Esophagus squamous epithelium (tissue), 5 donors: ENCODE data around the gene PTPN14. TPM values are rescaled to one million over a fixed set of nuclear protein-coding genes. Genes with fewer than 3 reads are reported as not detected.

ENCODE experiments used
- DNase-seq: peaks from one replicate; lab custom pipeline; 2025; lab: John Stamatoyannopoulos, UW
- H3K27ac ChIP-seq, 4 donors: fragments of 200-600 bp; sonication (generic); one replicate each; pipeline ENCODE4 v1.5.1; 2016 to 2019; ENCODE audit warnings: mild to moderate bottlenecking in 1 of 4
- H3K27me3 ChIP-seq, 4 donors: fragments of 200-600 bp; sonication (generic); 1 replicate in 3 of 4; 2 replicates in 1 of 4; pipeline versions ENCODE4 v1.5.1 to v1.6.0; 2017 to 2021; ENCODE audit warnings: antibody characterized with exemption in 1 of 4
- H3K36me3 ChIP-seq, 3 donors: fragments of 200-600 bp; sonication (generic); one replicate each; pipeline ENCODE4 v1.5.1; 2016 to 2019
- H3K4me1 ChIP-seq, 3 donors: fragments of 200-600 bp; sonication (generic); one replicate each; pipeline ENCODE4 v1.5.1; 2017 to 2019
- H3K4me3 ChIP-seq, 4 donors: fragments of 200-600 bp; sonication (generic); 1 replicate in 3 of 4; 2 replicates in 1 of 4; pipeline ENCODE4 v1.5.1; 2016 to 2019; ENCODE audit warnings: mild to moderate bottlenecking in 2 of 4, moderate library complexity in 1 of 4
- H3K9me3 ChIP-seq, 3 donors: fragments of 200-600 bp; sonication (generic); one replicate each; pipeline ENCODE4 v1.5.1; 2016 to 2019
- CTCF ChIP-seq, 6 experiments: fragments of 450-650 bp in 4 of 6; fragments of 200-600 bp in 2 of 6; sonication (generic) in 2 of 6; IDR thresholded peaks; one replicate each; pipeline ENCODE4 v1.5.1; 2016 to 2019; ENCODE audit warnings: antibody characterized with exemption in 6 of 6, mild to moderate bottlenecking in 4 of 6, moderate library complexity in 4 of 6
- POLR2A ChIP-seq, 4 donors: fragments of 450-650 bp; IDR thresholded peaks; one replicate each; pipeline ENCODE4 v1.6.1; 2017; ENCODE audit warnings: antibody characterized with exemption in 4 of 4, mild to moderate bottlenecking in 4 of 4, moderate library complexity in 3 of 4
- WGBS, 2 donors: methylation state at CpG; one replicate each; pipeline ENCODE4 v1.1.5; 2018; 5-methylcytosine and 5-hydroxymethylcytosine counted together
- intact Hi-C: fragments of 100-400 bp; cut with DNase I; formaldehyde crosslinking; loops from one replicate; pipeline ENCODE4 v1.15.0; 2022
- total RNA-seq, 4 donors: library from RNA; depleted of rRNA; stranded (reverse); fragments of >200 nt; gene quantifications; one replicate each; pipeline ENCODE4 v1.1.0, GENCODE V29; 2016
- donor health status: DM: yes; HTN: yes; CAD: no.

PTPN14 gene
- total RNA-seq, 4 donors from 2014 or later: 14.4 to 28.8 (median 15.7) TPM

- 57 to 63% methylated on average over 11 of the region's 11 CpGs for WGBS, 2 donors
- Histone ChIP-seq H3K4me3 (no peak overlapping the region), H3K27ac (peak overlapping the region in 3 of 4 donors; percentile 34 to 50 (median 44)), H3K9me3 (no peaks in the 10 kb centered on the region), H3K36me3 (no peaks in the 10 kb centered on the region), H3K27me3 (no peaks in the 10 kb centered on the region), H3K4me1 (peaks cover 0 to 66% (median 9%) of the 10 kb centered on the region in 3 donors)
- DNase-seq: no peak
- intact Hi-C loops: no loop called here
- TF ChIP-seq POLR2A (IDR thresholded peaks at IDR 0.05) (no peak), CTCF (IDR thresholded peaks at IDR 0.05) (no peak)
Measured at GRCh38 chr1:214542275-214543199, 8.9 kb downstream of the PTPN14 start.

- Histone ChIP-seq H3K27ac (peak overlapping the region in 3 of 4 donors; percentile 34 to 49 (median 44)), H3K27me3 (no peaks in the 10 kb centered on the region), H3K4me3 (no peak overlapping the region), H3K4me1 (peaks cover 0 to 64% (median 9%) of the 10 kb centered on the region in 3 donors), H3K36me3 (no peaks in the 10 kb centered on the region), H3K9me3 (no peaks in the 10 kb centered on the region)
- 56 to 57% methylated on average over 2 of the region's 2 CpGs for WGBS, 2 donors
- TF ChIP-seq POLR2A (IDR thresholded peaks at IDR 0.05): no peak
- TF ChIP-seq CTCF (IDR thresholded peaks at IDR 0.05): no peak
- intact Hi-C loops: no loop called here
- DNase-seq: no peak
Measured at GRCh38 chr1:214541693-214542092, 9.7 kb downstream of the PTPN14 start.

GRCh38 chr1:214541206-214541605 lies 10.2 kb downstream of the PTPN14 start:
- Histone ChIP-seq H3K4me3 (no peak overlapping the region), H3K4me1 (peaks cover 0 to 60% (median 9%) of the 10 kb centered on the region in 3 donors), H3K36me3 (no peaks in the 10 kb centered on the region), H3K27me3 (no peaks in the 10 kb centered on the region), H3K9me3 (no peaks in the 10 kb centered on the region), H3K27ac (peak overlapping the region in 2 of 4 donors; percentile 44 to 49)
- intact Hi-C loops: no loop called here
- TF ChIP-seq CTCF (IDR thresholded peaks at IDR 0.05): no peak
- no peak for TF ChIP-seq POLR2A (IDR thresholded peaks at IDR 0.05)
- 81% methylated on average over 2 of the region's 2 CpGs for WGBS, 2 donors
- DNase-seq: no peak

- WGBS, 2 donors: 69 to 86% methylated on average over 5 of the region's 5 CpGs
- Histone ChIP-seq H3K27me3 (no peaks in the 10 kb centered on the region), H3K4me1 (peaks cover 0 to 57% (median 9%) of the 10 kb centered on the region in 3 donors), H3K4me3 (no peak overlapping the region), H3K9me3 (no peaks in the 10 kb centered on the region), H3K36me3 (no peaks in the 10 kb centered on the region), H3K27ac (peak overlapping the region in 3 of 4 donors; percentile 10 to 38 (median 24))
- no peak for DNase-seq
- no peak for TF ChIP-seq CTCF (IDR thresholded peaks at IDR 0.05)
- intact Hi-C loops: no loop called here
Measured at GRCh38 chr1:214540324-214540723, 11.1 kb downstream of the PTPN14 start.

- Histone ChIP-seq H3K9me3 (no peaks in the 10 kb centered on the region), H3K36me3 (no peaks in the 10 kb centered on the region), H3K27ac (peak overlapping the region in 3 of 4 donors; percentile 7 to 29 (median 15)), H3K4me1 (peaks cover 0 to 49% (median 9%) of the 10 kb centered on the region in 3 donors), H3K27me3 (no peaks in the 10 kb centered on the region), H3K4me3 (no peak overlapping the region)
- TF ChIP-seq CTCF (IDR thresholded peaks at IDR 0.05) (no peak), POLR2A (IDR thresholded peaks at IDR 0.05) (no peak)
- WGBS, 2 donors: 51 to 69% methylated on average over 3 of the region's 3 CpGs
- DNase-seq: no peak
- intact Hi-C loops: no loop called here
Measured at GRCh38 chr1:214538496-214538895, 12.9 kb downstream of the PTPN14 start.
